Fibroblast of skin of right biceps (primary cell): ENCODE measurements around the gene ARHGAP23.
A peak's percentile ranks its signal among the peaks of the same experiment; 100 is the strongest.

Source experiments
- DNase-seq: peaks from one replicate; pipeline ENCODE4 v3.0.0-alpha.2; 2013

ARHGAP23 gene, protein sequence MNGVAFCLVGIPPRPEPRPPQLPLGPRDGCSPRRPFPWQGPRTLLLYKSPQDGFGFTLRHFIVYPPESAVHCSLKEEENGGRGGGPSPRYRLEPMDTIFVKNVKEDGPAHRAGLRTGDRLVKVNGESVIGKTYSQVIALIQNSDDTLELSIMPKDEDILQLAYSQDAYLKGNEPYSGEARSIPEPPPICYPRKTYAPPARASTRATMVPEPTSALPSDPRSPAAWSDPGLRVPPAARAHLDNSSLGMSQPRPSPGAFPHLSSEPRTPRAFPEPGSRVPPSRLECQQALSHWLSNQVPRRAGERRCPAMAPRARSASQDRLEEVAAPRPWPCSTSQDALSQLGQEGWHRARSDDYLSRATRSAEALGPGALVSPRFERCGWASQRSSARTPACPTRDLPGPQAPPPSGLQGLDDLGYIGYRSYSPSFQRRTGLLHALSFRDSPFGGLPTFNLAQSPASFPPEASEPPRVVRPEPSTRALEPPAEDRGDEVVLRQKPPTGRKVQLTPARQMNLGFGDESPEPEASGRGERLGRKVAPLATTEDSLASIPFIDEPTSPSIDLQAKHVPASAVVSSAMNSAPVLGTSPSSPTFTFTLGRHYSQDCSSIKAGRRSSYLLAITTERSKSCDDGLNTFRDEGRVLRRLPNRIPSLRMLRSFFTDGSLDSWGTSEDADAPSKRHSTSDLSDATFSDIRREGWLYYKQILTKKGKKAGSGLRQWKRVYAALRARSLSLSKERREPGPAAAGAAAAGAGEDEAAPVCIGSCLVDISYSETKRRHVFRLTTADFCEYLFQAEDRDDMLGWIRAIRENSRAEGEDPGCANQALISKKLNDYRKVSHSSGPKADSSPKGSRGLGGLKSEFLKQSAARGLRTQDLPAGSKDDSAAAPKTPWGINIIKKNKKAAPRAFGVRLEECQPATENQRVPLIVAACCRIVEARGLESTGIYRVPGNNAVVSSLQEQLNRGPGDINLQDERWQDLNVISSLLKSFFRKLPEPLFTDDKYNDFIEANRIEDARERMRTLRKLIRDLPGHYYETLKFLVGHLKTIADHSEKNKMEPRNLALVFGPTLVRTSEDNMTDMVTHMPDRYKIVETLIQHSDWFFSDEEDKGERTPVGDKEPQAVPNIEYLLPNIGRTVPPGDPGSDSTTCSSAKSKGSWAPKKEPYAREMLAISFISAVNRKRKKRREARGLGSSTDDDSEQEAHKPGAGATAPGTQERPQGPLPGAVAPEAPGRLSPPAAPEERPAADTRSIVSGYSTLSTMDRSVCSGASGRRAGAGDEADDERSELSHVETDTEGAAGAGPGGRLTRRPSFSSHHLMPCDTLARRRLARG (N-terminal part only)

DNA sequence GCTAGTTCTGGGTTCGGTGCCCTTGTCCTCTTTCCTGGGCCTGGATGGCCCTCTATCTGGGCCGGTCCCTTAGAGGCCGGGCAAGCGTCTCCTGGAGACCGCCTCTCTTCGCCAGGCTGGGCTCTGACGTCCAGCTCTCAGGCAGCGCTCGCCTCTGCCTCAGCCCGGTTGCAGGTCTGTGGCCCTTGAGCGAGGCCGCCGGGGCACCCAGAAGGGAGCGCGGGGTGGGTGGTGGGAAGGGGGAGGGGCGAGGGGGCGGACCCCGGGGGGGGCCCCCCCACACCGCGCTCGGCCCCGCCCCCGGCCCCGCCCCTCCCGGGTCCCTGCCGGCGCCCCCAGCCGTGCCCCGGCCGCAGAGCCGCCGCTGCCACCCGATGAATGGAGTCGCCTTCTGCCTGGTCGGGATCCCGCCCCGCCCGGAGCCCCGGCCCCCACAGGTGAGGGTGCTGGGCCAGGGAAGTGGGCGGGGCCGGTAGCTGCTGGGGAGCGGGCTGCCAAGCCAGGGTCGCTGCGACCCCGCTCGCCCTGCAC is at the start of gene ARHGAP23:
Gene ARHGAP23, plus strand, starts transcription at position 353 of the 531 bp plus-strand sequence. Its CDS starts 22 bp downstream, at position 375.
- peak; percentile 53 for DNase-seq

DNA sequence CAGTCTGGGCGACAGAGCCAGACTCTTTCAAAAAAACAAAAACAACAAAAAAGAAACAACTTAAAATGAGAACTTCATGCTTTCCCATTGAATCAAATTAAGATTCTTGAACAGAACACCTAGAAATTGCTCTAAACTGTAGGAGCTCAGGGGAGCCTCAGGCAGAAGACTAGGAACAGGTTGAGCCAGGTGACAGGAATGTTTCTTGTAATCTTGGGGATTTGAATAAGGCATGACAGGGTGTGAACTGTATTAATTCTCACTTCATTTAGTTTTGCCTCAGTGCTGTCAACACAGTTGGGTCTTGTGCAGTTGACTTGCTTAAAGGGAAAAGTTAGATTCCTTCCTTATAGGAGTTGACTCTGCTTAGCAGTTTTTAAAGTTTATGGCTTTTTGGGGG is 48.8 kb upstream of the ARHGAP23 start:
- DNase-seq, result no peak

- no peak for DNase-seq
Observed at GRCh38 chr17:38395090-38395489, 33.2 kb upstream of the ARHGAP23 start.

DNA sequence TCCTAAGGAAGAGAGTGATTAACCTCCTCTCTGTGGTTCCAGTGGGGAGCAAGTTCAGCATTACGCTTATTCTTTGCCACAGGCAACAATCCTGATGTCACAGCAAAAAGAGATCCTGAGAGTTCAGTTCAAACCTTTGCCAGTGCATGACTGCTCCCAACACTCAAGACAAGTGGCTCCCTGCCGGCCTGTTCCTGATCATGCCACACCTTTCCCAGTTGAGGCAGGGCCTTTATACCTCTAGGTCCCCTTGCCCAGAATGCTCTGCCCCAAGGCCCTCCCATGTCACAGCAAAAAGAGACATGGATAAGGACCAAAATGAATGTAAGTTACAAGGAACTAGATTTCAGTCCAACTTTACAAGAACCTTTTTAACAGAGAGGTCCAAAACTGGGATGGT is 31.0 kb upstream of the ARHGAP23 start:
- DNase-seq, result no peak

- no peak for DNase-seq
Observed at GRCh38 chr17:38400286-38400685, 28.0 kb upstream of the ARHGAP23 start.

DNA sequence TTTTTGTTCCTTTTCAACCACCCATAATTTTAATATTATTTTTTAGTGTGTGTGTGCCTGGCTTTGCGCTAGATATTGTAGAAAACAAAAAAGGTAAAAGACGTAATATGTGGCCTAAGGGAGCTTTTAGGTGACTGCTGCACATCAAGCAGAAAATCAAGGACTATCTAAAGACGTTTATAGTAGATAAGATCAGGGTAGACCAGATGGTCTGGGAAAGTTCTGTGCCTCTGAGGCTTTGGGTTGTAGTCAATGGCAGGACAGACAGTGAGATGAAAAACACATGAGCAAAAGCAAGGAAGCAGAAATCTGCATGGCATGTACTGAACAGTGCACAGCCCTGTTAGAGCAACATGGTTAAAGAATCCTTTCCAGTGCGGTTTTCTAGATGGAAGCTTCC is 26.8 kb upstream of the ARHGAP23 start:
- no peak for DNase-seq

- no peak for DNase-seq
Observed at GRCh38 chr17:38402897-38403296, 25.4 kb upstream of the ARHGAP23 start.

GRCh38 chr17:38403491-38403890 is 24.8 kb upstream of the ARHGAP23 start:
- DNase-seq, result peak; percentile 52

DNA sequence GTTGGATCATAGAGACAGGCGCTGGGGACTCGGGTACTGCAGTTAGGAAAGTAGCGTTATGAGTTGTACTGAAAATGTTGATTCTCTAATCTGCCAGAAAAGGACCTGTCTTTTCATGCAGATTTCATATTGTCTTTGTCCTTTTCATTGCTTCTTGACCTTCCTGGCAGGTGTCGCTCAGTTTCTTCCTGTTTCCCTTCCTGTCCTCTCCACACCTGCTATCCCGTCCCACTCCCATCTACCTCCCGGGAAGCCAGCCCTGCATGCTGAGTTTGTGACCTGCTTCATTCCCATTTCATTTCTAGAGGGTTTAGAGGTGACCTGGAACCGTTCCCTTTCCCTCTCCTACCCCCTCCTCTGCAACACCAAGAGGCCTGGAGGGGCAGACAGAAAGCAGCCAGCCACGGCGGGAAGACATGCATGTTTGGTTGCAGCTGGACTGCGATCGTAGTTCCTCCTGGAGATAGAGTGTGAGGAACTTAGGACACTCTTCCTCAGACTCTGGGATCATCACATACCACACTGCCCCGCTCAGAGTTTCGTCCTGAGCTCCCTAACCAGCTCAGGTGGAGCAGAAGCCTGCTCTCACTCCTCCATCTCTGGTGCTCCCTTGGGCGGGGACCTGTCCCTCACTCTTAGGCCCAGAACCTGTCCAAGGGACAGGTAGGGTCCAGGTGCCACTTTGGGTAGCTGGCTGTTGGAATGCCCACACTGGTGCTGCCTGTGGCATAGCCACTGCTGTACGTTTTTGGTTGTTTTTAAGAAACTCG is 23.9 kb upstream of the ARHGAP23 start:
- no peak for DNase-seq

GRCh38 chr17:38405654-38406053 is 22.6 kb upstream of the ARHGAP23 start:
- no peak for DNase-seq

DNA sequence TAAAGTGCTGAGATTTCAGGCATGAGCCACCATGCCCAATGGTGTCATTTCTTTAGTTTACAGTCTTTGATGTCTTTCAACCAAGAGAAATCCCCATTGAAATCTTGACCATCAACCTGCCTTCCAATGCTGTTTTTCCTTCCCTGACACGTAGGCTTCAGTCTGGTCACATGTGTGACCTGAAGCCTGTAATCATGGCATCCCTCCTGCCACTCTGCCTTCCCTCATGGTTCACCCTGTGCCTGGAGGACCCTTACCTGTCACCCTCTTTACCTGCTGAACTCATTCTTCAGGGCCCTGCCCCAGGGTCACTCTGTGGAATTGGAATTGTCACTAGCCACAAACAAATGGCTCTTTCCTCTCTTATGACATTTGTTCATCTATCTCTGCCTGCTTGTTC is 18.1 kb upstream of the ARHGAP23 start:
- DNase-seq, result no peak

GRCh38 chr17:38415250-38416194 is 12.7 kb upstream of the ARHGAP23 start:
- DNase-seq, result peak; percentile 74

- no peak for DNase-seq
Observed at GRCh38 chr17:38416840-38417209, 11.4 kb upstream of the ARHGAP23 start.

GRCh38 chr17:38417210-38417951 is 10.9 kb upstream of the ARHGAP23 start:
- no peak for DNase-seq

- DNase-seq, result no peak
Observed at GRCh38 chr17:38418062-38418692, 10.1 kb upstream of the ARHGAP23 start.

- no peak for DNase-seq
Observed at GRCh38 chr17:38418693-38419507, 9.4 kb upstream of the ARHGAP23 start.

GRCh38 chr17:38419508-38419981 is 8.7 kb upstream of the ARHGAP23 start:
- DNase-seq, result no peak

GRCh38 chr17:38420518-38420917 is 7.7 kb upstream of the ARHGAP23 start:
- no peak for DNase-seq
